Stimulated activated CD8-positive, alpha-beta memory T cell treated with anti-CD3 and anti-CD28 coated beads, Interleukin-4, amount 100 ng/mL, for 24 hours (primary cell): ENCODE results near the gene SP6.

Experiments
- DNase-seq: peaks from one replicate; pipeline ENCODE4 v3.0.0-alpha.2; 2020; ENCODE audit warnings: low read depth

The SP6 gene

GRCh38 chr17:47853616-47854015 is 2.7 kb upstream of the SP6 start:
- no peak for DNase-seq

GRCh38 chr17:47852113-47852949 is 1.4 kb upstream of the SP6 start:
- DNase-seq = no peak

DNA sequence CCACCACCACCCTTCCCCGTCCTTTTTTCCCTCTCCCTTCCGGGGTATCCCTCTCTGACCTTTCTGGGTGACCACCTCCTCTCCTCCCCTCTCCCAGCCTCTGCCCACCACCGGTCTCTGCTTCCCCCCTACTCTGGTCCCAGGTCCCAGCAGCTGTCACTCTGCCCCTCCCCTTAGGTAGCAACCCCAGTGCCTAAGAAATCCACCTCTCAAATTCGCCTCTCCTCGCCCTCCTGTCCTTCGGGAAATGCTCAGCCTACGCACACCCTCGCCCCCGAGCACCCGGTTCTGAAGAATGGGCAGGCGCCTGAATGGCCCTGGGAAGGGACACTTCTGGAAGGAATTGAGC is 775 bp upstream of the SP6 start:
- no peak for DNase-seq

DNA sequence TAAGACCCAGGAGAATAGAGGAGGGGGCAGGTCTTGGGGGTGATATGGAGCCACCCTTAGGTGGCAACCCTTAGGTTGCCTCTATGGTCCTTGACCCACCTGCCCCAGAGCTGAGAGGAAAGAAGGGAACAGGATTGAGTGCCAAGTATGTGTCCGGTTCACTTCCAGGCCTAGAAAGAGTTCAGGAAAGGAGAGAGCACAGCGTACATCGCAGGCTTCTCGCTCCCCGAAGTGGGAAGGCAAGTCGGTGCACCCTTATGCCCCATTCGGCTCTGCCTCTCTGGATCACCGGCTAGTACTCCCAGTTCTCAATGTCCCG is 631 bp downstream of the SP6 start:
- DNase-seq = no peak

GRCh38 chr17:47848198-47848513 is 2.8 kb downstream of the SP6 start:
- no peak for DNase-seq

DNA sequence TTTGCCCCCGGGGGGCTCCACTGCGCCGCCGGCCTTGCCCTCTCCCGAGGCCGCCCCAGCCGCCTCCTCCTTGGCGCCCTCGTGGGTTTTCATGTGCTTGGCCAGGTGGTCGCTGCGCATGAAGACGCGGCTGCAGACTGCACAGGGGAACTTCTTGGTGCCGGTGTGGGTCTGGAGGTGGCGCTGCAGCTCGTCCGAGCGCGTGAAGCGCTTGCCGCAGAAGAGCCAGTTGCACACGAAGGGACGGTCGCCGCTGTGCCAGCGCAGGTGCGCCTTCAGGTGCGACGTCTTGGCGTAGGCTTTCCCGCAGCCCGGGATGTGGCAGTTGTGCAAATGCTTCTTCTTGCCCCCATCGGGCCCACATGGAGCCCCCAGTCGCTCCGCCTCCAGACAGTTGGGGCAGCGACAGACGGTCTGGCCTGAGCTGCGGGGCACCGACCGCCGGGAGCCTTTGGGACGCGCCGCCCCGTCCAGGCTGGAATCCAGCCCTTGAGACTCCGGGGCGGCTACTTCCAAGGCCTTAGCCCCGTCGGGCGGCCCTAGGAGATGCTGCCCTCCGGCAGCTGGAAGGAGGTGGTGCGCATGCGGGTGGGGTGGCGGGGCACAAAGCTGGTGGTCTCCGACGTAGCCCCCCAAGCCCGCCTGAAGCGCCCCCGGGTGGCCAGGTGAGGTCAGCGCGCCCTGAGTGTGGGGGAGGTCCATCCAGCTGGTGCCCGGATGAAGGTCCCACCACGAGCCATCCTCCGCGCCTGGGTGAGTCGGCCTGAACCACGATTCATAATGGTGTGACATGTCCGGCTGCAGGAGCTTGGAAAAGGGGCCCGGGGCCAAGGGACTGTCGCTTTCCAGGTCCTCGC is 3.4 kb downstream of the SP6 start:
- DNase-seq = no peak

GRCh38 chr17:47846716-47847340 is 4.1 kb downstream of the SP6 start:
- no peak for DNase-seq

GRCh38 chr17:47845716-47846075 is 5.3 kb downstream of the SP6 start:
- DNase-seq = no peak

DNA sequence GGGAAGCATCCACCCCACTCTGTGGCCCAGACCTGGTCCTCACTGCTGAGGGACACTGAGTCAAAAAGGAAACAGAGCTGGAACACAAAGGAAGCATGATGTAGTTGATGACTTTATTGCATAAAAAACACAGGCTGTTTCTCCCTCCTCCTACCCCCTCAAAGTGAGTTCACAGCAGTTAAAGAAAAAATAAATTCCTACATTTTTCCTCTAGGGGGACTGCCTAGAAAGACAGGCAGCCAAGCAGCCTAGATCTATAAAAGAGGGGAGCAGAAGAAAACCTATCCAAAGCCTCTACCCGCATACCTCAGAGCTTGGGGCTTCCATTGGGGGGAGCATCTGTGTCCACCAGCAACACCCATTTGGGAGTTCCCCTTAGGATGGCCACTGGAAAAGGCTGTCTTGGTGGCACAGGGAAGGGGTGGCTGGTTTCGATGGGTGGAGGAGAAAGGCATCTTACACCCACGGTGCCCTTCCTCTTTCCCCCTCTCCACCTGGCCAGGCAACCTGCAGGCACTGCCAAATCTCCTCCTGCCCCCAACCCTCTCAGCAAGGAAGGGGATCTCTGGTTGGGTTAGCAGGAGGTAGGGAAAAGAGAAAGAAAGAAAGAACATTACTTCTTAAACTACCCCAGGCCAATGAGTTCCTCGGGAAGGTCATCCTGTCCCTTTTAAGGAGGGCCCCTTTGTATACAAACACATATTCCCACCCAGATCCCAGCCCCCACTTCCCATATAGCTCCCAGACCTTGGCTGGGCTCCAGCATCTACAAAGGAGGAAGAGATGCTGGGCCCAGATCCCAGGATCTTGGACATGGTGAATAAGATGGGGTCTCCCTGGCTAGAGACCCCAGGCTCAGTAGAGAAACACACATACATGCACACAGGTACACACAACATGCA is 5.9 kb downstream of the SP6 start:
- DNase-seq = no peak

DNA sequence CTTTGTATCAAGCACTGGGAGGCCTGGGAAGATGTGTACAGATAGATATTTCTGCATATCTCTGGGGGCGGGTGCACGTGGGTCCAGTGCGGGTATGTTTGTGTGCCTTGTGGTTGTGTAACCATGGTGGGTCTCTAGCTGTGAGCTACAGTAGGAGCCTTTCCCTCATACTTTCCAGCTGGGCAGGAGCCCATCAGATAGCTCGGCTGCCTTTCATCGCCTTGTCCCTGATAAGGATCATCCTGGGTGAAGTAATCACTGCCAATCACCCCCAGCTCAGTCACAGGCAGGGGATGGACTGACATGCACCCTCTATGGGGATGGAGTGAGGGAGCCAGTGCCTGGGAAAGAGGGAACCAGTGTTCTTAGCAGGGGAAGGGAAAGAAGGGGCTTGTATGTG is 6.7 kb downstream of the SP6 start:
- no peak for DNase-seq

DNA sequence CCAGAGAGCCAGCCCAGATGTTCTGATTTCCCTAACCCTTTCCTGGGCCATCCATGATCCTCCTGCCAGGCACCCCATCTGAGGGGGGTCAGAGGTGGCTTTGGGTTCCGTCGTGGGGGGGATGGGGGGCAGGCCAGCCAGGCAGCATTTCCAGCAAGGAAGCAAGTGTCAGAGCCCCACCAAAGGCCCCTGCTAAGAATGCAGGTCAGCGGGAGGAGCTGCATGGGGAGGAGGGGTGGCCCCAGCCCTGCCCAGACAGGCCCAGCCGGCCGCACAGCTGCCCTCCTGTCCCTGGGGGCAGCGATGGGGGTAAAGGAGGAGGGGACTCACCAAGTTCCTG is 7.6 kb downstream of the SP6 start:
- DNase-seq = no peak

DNA sequence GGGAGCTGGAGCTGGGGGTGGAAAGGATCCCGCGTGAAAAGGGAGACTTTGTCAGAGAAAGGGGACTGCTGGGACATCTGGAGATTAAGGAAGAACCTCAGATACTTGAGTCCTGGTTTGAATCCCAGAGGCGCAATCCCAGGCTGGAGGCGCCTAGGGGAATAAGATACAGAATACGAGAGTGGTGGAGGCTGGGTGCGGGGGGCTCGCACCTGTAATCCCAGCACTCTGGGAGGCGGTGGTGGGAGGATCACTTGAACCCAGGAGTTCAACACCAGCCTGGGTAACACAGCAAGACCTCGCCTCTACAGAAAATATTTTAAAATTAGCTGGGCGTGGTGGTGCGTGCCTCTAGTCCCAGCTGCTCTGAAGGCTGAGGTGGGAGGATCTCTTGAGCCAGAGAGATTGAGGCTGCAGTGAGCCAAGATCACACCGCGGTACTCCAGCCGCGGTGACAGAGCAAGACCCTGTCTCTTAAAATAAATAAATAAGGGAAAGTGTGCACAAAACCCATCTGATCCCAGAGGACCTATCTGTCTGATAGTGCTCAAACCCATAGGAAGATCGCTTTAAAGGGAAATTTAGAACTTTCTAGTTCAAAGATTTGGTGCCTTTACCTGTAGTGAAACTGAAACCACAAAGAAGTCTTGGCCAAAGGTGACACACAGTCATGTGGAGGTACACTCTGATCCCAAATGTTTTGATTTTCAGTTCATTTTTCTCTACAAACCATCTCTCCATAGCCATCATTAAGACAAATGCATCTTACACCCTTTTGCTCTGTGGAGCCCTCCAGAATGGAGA is 9.3 kb downstream of the SP6 start:
- DNase-seq = no peak

- peak; percentile 82 for DNase-seq
Measured at GRCh38 chr17:47840742-47841487, 10.0 kb downstream of the SP6 start, which contains the start of gene SCRN2. SCRN2 (minus strand) TSS chr17:47841273; CDS start chr17:47840843, 430 bp downstream.

- no peak for DNase-seq
Measured at GRCh38 chr17:47840001-47840741, 10.8 kb downstream of the SP6 start.

DNA sequence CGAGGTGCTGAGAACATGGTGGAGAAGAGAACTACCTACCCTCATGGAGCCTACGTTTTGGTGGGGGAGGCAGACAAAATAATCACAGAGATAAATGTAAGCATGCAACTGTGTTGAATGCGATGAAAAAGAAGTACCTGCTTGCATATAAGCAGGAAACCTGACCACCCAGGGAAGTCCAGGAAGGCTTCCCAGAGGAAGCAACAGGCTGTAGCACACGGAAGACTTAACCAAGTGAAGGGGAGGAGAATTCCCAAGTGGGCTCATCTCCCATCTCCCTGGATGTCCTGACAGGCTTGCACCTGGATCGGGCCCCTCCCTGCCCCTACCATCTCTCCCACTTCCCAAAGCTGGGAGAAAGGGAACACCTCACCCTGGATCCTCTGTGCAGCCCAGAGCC is 11.9 kb downstream of the SP6 start:
- DNase-seq = no peak

DNA sequence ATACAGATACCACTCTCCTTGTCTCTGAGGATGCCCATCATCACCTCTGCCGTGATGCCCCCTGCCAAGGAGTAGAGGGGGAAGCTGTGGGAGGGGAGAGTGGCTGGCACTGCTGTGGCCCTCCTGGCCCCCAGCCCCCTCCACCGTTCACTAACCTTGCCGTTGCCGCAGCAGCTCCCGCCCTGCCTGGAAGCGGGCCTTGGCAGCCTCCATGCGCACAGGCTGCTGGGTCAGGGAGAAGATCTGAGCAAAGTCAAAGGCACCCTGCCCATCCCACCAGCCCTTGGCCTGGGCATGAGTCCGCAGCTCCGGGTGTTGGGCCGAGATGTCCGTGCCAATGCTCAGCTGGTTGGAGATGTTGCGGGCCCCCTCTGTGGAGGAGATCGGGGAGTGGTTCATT is 12.3 kb downstream of the SP6 start:
- no peak for DNase-seq

- DNase-seq = no peak
Measured at GRCh38 chr17:47837401-47838039, 13.4 kb downstream of the SP6 start.

DNA sequence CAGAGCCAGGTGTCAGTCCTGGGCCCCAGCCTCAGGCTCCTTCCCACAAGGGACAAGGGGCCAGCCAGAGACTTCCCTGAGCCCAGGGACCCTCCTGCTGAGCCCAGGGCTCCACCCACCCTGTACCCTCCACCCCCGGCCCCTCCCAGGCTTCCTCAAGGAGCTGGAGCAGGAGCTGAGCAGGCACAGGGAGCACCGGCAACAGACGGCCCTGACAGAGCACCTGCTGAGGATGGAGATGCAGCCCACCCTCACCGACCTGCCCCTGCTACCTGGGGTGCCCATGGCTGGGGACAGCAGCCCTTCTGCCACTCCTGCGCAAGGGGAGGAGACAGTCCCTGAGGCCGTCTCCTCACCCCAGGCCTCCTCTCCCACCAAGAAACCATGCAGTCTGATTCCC is 14.4 kb downstream of the SP6 start:
- DNase-seq = no peak

- no peak for DNase-seq
Measured at GRCh38 chr17:47834756-47835155, 16.2 kb downstream of the SP6 start.

GRCh38 chr17:47831934-47832327 is 19.0 kb downstream of the SP6 start:
- DNase-seq = no peak
